Esophagus squamous epithelium (tissue), 5 donors: ENCODE data around the gene SAMD1. TPM values are rescaled to one million over a fixed set of nuclear protein-coding genes. Genes with fewer than 3 reads are reported as not detected.

ENCODE experiments used
- DNase-seq: peaks from one replicate; lab custom pipeline; 2025; lab: John Stamatoyannopoulos, UW
- H3K27ac ChIP-seq, 4 donors: fragments of 200-600 bp; sonication (generic); one replicate each; pipeline ENCODE4 v1.5.1; 2016 to 2019; ENCODE audit warnings: mild to moderate bottlenecking in 1 of 4
- H3K27me3 ChIP-seq, 4 donors: fragments of 200-600 bp; sonication (generic); 1 replicate in 3 of 4; 2 replicates in 1 of 4; pipeline versions ENCODE4 v1.5.1 to v1.6.0; 2017 to 2021; ENCODE audit warnings: antibody characterized with exemption in 1 of 4
- H3K36me3 ChIP-seq, 3 donors: fragments of 200-600 bp; sonication (generic); one replicate each; pipeline ENCODE4 v1.5.1; 2016 to 2019
- H3K4me1 ChIP-seq, 3 donors: fragments of 200-600 bp; sonication (generic); one replicate each; pipeline ENCODE4 v1.5.1; 2017 to 2019
- H3K4me3 ChIP-seq, 4 donors: fragments of 200-600 bp; sonication (generic); 1 replicate in 3 of 4; 2 replicates in 1 of 4; pipeline ENCODE4 v1.5.1; 2016 to 2019; ENCODE audit warnings: mild to moderate bottlenecking in 2 of 4, moderate library complexity in 1 of 4
- H3K9me3 ChIP-seq, 3 donors: fragments of 200-600 bp; sonication (generic); one replicate each; pipeline ENCODE4 v1.5.1; 2016 to 2019
- POLR2A ChIP-seq, 4 donors: fragments of 450-650 bp; IDR thresholded peaks; one replicate each; pipeline ENCODE4 v1.6.1; 2017; ENCODE audit warnings: antibody characterized with exemption in 4 of 4, mild to moderate bottlenecking in 4 of 4, moderate library complexity in 3 of 4
- WGBS, 2 donors: methylation state at CpG; one replicate each; pipeline ENCODE4 v1.1.5; 2018; 5-methylcytosine and 5-hydroxymethylcytosine counted together
- intact Hi-C: fragments of 100-400 bp; cut with DNase I; formaldehyde crosslinking; loops from one replicate; pipeline ENCODE4 v1.15.0; 2022
- total RNA-seq, 4 donors: library from RNA; depleted of rRNA; stranded (reverse); fragments of >200 nt; gene quantifications; one replicate each; pipeline ENCODE4 v1.1.0, GENCODE V29; 2016
- TF ChIP-seq, protein P1 (sequence below), 6 experiments: fragments of 450-650 bp in 4 of 6; fragments of 200-600 bp in 2 of 6; sonication (generic) in 2 of 6; IDR thresholded peaks; one replicate each; pipeline ENCODE4 v1.5.1; 2016 to 2019; ENCODE audit warnings: antibody characterized with exemption in 6 of 6, mild to moderate bottlenecking in 4 of 6, moderate library complexity in 4 of 6
- donor health status: DM: yes; HTN: yes; CAD: no.

The SAMD1 gene
- total RNA-seq, 4 donors from 2014 or later = 16.8 to 32.2 (median 27.1) TPM

DNA sequence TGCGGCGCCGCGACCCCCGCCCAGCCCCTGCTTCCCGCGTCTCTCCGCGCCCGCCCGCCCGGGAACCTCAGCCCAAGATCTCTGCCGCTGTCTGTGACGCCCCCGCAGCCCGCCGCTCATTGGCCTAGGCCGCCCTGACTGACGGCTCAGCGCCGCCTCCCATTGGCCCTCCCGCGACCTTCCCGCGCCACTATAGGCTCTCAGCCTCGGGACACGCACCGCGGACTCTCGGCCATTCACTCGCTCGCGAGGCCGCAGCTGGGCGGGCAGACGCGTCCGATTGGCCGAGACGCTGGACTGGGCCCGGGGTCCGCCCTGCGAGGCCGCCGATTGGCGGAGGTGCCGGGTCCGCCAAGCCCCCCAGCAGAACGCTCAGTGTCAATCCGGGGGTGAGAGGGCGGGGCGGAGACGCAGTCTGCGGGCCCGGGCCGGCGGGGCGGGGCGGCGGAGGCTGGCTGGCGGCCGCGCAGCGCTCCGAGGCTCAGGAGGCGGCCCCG is 27.2 kb upstream of the SAMD1 start, which contains the start of gene PRKACA:
PRKACA (minus strand) TSS at position 95 of the 497 bp plus-strand sequence. CDS start 215 bp downstream, outside the sequence.
- TF ChIP-seq POLR2A (IDR thresholded peaks at IDR 0.05) = peak in 1 of 4 donors; percentile 57
- TF ChIP-seq, protein P1, sequence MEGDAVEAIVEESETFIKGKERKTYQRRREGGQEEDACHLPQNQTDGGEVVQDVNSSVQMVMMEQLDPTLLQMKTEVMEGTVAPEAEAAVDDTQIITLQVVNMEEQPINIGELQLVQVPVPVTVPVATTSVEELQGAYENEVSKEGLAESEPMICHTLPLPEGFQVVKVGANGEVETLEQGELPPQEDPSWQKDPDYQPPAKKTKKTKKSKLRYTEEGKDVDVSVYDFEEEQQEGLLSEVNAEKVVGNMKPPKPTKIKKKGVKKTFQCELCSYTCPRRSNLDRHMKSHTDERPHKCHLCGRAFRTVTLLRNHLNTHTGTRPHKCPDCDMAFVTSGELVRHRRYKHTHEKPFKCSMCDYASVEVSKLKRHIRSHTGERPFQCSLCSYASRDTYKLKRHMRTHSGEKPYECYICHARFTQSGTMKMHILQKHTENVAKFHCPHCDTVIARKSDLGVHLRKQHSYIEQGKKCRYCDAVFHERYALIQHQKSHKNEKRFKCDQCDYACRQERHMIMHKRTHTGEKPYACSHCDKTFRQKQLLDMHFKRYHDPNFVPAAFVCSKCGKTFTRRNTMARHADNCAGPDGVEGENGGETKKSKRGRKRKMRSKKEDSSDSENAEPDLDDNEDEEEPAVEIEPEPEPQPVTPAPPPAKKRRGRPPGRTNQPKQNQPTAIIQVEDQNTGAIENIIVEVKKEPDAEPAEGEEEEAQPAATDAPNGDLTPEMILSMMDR (IDR thresholded peaks at IDR 0.05) = no peak
- Histone ChIP-seq H3K27ac (peak within 1 kb of the TSS; percentile 93 to 100 (median 95)), H3K9me3 (no peaks in the 10 kb centered on the region), H3K4me3 (peak within 1 kb of the TSS; percentile 91 to 97 (median 94)), H3K36me3 (no peaks in the 10 kb centered on the region), H3K27me3 (no peaks in the 10 kb centered on the region), H3K4me1 (peaks cover 24 to 67% (median 46%) of the 10 kb centered on the region in 3 donors)
- intact Hi-C loops = no loop called here
- no CpG with 5 or more reads among the region's 67 CpGs for WGBS, 2 donors
- peak; percentile 95 for DNase-seq

GRCh38 chr19:14116918-14117578 is 26.5 kb upstream of the SAMD1 start:
- Histone ChIP-seq H3K36me3 (no peaks in the 10 kb centered on the region), H3K27me3 (no peaks in the 10 kb centered on the region), H3K27ac (peak overlapping the region; percentile 77 to 100 (median 90)), H3K9me3 (no peaks in the 10 kb centered on the region), H3K4me1 (peaks cover 30 to 73% (median 52%) of the 10 kb centered on the region in 3 donors), H3K4me3 (peak overlapping the region; percentile 91 to 97 (median 94))
- DNase-seq = peak; percentile 17
- 0 to 2% methylated on average over 9 to 15 of the region's 33 CpGs for WGBS, 2 donors
- TF ChIP-seq, protein P1 (IDR thresholded peaks at IDR 0.05) = no peak
- TF ChIP-seq POLR2A (IDR thresholded peaks at IDR 0.05) = no peak
- intact Hi-C loops = no loop called here

- Histone ChIP-seq H3K4me1 (peaks cover 35 to 78% (median 56%) of the 10 kb centered on the region in 3 donors), H3K36me3 (no peaks in the 10 kb centered on the region), H3K9me3 (no peaks in the 10 kb centered on the region), H3K27ac (peak overlapping the region; percentile 77 to 100 (median 90)), H3K4me3 (peak overlapping the region; percentile 91 to 97 (median 94)), H3K27me3 (no peaks in the 10 kb centered on the region)
- 0 to 7% methylated on average over 2 to 6 of the region's 6 CpGs for WGBS, 2 donors
- DNase-seq = no peak
- no peak for TF ChIP-seq POLR2A (IDR thresholded peaks at IDR 0.05)
- TF ChIP-seq, protein P1 (IDR thresholded peaks at IDR 0.05) = no peak
- intact Hi-C loops = no loop called here
Observed at GRCh38 chr19:14116525-14116917, 26.0 kb upstream of the SAMD1 start.

- intact Hi-C loops = no loop called here
- H3K4me1 ChIP-seq = peaks cover 35 to 85% (median 56%) of the 10 kb centered on the region in 3 donors
- DNase-seq = no peak
- no peaks in the 10 kb centered on the region for H3K36me3 ChIP-seq
- H3K4me3 ChIP-seq = peak overlapping the region in 1 of 4 donors; percentile 97
- peak overlapping the region in 3 of 4 donors; percentile 86 to 100 (median 95) for H3K27ac ChIP-seq
- no peak for TF ChIP-seq POLR2A (IDR thresholded peaks at IDR 0.05)
- TF ChIP-seq, protein P1 (IDR thresholded peaks at IDR 0.05) = no peak
- WGBS, 2 donors = 73 to 77% methylated on average over 4 to 5 of the region's 5 CpGs
- no peaks in the 10 kb centered on the region for H3K27me3 ChIP-seq
- no peaks in the 10 kb centered on the region for H3K9me3 ChIP-seq
Observed at GRCh38 chr19:14115756-14116155, 25.2 kb upstream of the SAMD1 start.

DNA sequence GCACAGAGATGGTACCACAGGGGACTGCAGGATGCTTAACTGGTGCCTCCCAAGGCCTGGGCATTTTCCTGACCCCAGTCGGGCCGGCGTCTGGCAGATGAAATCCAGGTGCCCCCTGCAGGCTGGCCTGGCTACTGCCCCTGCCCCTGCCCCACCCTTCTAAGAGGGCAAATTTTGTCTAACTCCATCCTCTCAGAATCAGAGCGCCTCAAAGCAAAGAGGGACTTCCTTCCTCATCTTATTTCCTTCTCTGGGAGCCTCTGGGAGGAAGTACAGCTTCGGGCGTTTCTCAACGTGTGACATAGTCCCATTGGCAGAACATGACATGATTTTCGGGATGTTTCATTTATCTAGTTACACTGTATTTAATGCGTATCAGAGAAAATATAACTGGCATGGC is 24.3 kb upstream of the SAMD1 start:
- WGBS, 2 donors = 22 to 45% methylated on average over 6 to 9 of the region's 9 CpGs
- Histone ChIP-seq H3K27ac (peak overlapping the region in 3 of 4 donors; percentile 85 to 95 (median 86)), H3K9me3 (no peaks in the 10 kb centered on the region), H3K4me1 (peaks cover 35 to 84% (median 52%) of the 10 kb centered on the region in 3 donors), H3K27me3 (no peaks in the 10 kb centered on the region), H3K4me3 (no peak overlapping the region), H3K36me3 (no peaks in the 10 kb centered on the region)
- intact Hi-C loops = no loop called here
- DNase-seq = no peak
- TF ChIP-seq POLR2A (IDR thresholded peaks at IDR 0.05) = no peak
- TF ChIP-seq, protein P1 (IDR thresholded peaks at IDR 0.05) = peak in 5 of 6 experiments; percentile 18 to 56 (median 46)
